Stomach smooth muscle (tissue), 2 donors: ENCODE measurements around the gene PTPRN.
A peak's percentile ranks its signal among the peaks of the same experiment; 100 is the strongest.

Experiments used
- H3K27ac ChIP-seq: one replicate; pipeline ENCODE4 v1.7.0; 2013; ENCODE audit warnings: mild to moderate bottlenecking, low read length, inconsistent platforms
- H3K27me3 ChIP-seq, 2 donors: one replicate each; pipeline ENCODE4 v1.7.0; 2013; ENCODE audit warnings: low read length in 2 of 2; ENCODE audit not compliant: insufficient read depth in 2 of 2, control insufficient read depth in 1 of 2
- H3K36me3 ChIP-seq, 2 donors: one replicate each; pipeline ENCODE4 v1.7.0; 2013; ENCODE audit warnings: low read length in 2 of 2; ENCODE audit not compliant: control insufficient read depth in 2 of 2, insufficient read depth in 2 of 2
- H3K4me1 ChIP-seq: one replicate; pipeline ENCODE4 v1.7.0; 2013; ENCODE audit warnings: low read length; ENCODE audit not compliant: control insufficient read depth, insufficient read depth
- H3K4me3 ChIP-seq, 2 donors: one replicate each; pipeline ENCODE4 v1.7.0; 2013; ENCODE audit warnings: low read length in 2 of 2
- H3K9ac ChIP-seq, 2 donors: one replicate each; pipeline ENCODE4 v1.7.0; 2013; ENCODE audit warnings: low read length in 2 of 2, mild to moderate bottlenecking in 1 of 2
- H3K9me3 ChIP-seq, 2 donors: one replicate each; pipeline ENCODE4 v1.7.0; 2013; ENCODE audit warnings: low read length in 2 of 2; ENCODE audit not compliant: control insufficient read depth in 2 of 2
- donor health status: healthy.
- donor health status: Pancreatic carcinoma.

Gene PTPRN

DNA sequence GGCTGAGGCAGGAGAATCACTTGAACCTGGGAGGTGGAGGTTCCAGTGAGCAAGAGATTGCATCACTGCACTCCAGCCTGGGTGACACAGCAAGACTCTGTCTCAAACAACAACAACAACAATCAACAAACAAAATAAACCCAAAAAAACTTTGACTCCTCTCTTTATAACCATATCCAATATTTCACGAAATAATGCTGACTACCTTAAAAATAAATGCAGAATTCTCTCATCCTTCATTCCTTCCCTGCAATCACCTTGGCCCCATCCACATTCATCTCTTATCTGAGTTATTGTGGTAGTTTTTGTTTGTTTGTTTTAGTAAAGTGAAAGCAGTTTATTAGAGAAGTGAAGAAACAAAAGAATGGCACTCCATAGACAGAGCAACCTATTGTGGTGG is 3.2 kb downstream of the PTPRN start:
- H3K27ac ChIP-seq, result no peak overlapping the region
- no peaks in the 10 kb centered on the region for H3K4me1 ChIP-seq
- peaks cover 29 to 39% of the 10 kb centered on the region in 2 donors for H3K27me3 ChIP-seq
- H3K4me3 ChIP-seq, result no peak overlapping the region
- no peak overlapping the region for H3K9ac ChIP-seq
- H3K9me3 ChIP-seq, result no peaks in the 10 kb centered on the region
- no peaks in the 10 kb centered on the region for H3K36me3 ChIP-seq

DNA sequence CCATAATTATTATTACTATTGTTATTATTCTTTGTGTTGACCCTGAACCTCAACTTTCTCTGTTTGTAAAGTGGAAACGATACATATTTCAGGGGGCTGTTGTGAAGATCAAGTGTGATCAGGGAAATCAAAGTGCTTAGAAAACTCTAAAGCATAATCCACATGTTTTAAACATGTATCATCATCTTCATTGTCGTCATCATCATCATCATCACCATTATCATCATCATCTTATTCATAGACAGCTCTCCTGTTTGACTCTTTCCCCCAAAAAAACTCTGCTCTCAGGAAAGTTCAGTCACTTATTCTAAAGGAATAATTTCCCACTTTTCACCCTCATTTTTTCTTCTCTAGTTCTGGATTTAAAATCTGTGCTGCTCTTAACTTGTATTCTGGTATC is 5.0 kb downstream of the PTPRN start:
- H3K9me3 ChIP-seq, result no peaks in the 10 kb centered on the region
- H3K4me3 ChIP-seq, result no peak overlapping the region
- no peak overlapping the region for H3K9ac ChIP-seq
- H3K36me3 ChIP-seq, result no peaks in the 10 kb centered on the region
- peaks cover 17 to 35% of the 10 kb centered on the region in 2 donors for H3K27me3 ChIP-seq
- H3K4me1 ChIP-seq, result no peaks in the 10 kb centered on the region
- no peak overlapping the region for H3K27ac ChIP-seq

DNA sequence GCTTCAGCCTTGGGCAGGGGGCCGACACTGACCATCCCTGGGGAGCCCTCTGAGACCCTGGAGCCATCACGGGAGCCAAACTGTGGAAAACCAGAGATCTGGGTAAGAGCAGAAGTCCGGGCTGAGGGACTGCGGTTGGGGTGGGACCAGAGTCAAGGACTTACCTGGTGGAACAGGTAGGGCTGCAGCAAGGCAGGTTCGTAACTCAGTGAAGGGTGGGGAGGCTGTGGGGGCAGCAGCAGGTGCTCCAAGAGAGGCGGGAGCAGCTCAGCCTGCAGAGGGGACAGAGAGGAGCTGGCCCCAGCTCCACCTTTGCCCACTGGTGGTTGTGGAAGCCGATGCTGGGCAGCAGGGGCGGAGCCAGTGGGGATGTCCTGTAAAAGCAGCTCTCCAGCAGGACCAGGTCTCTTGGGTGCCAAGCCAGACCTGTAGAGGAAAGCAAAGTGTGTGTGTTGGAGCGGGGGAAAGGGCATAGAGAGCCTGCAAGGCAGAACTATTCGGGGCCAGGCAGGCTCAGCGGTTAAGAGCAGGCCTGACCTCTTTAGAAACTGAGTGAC is 6.7 kb downstream of the PTPRN start:
- Histone ChIP-seq H3K4me1 (peaks cover 6% of the 10 kb centered on the region), H3K9ac (no peak overlapping the region), H3K27ac (no peak overlapping the region), H3K9me3 (no peaks in the 10 kb centered on the region), H3K4me3 (no peak overlapping the region), H3K27me3 (peaks cover 7 to 27% of the 10 kb centered on the region in 2 donors), H3K36me3 (no peaks in the 10 kb centered on the region)

DNA sequence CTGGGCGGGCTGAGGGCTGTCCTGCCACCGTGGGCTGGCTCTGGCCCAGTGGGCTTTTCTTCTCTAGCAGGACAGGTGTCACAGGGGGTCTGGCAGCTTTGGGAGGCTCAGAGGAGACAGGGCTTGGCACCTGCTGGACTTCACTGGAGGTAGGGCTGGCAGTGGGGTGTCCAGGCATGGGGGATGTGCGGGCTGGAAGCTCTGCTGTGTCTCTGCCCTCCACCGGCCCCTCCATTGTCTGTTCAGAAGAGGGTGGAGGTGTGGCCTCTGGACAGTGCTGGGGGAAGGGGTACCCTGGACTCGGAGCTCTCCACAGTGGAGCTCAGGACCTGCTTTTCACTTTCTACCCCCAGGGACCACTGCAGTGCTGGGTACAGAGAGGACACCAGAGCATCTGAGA is 9.2 kb downstream of the PTPRN start:
- Histone ChIP-seq H3K9ac (no peak overlapping the region), H3K27me3 (peaks cover 7 to 17% of the 10 kb centered on the region in 2 donors)

DNA sequence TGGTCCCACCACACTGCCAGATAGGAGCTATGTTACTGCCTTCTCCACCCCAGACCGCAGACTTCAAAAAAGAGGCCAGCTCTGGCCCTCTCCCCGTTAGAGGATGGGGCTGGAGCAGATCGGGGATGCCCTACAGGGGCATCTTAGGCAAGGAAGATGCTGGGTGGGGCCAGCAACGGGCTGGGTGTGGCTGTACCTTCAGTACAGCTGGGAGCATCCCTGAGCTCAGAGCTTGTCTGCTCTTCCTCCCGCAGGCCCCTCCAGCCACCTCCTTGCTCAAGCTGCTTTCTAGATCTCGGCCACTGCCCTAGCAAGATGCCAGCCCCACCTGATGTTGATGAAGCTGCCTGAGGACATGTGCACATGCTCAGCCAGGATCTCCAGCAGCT is 9.8 kb downstream of the PTPRN start:
- Histone ChIP-seq H3K27me3 (peaks cover 7 to 17% of the 10 kb centered on the region in 2 donors), H3K9ac (no peak overlapping the region), H3K36me3 (no peaks in the 10 kb centered on the region), H3K27ac (no peak overlapping the region), H3K4me3 (no peak overlapping the region), H3K9me3 (no peaks in the 10 kb centered on the region), H3K4me1 (peaks cover 14% of the 10 kb centered on the region)

More for the DNA sequence above, 9.2 kb downstream of the PTPRN start:
- H3K4me3 ChIP-seq, result no peak overlapping the region
- no peaks in the 10 kb centered on the region for H3K36me3 ChIP-seq
- peaks cover 8% of the 10 kb centered on the region for H3K4me1 ChIP-seq
- H3K9me3 ChIP-seq, result no peaks in the 10 kb centered on the region
- no peak overlapping the region for H3K27ac ChIP-seq

DNA sequence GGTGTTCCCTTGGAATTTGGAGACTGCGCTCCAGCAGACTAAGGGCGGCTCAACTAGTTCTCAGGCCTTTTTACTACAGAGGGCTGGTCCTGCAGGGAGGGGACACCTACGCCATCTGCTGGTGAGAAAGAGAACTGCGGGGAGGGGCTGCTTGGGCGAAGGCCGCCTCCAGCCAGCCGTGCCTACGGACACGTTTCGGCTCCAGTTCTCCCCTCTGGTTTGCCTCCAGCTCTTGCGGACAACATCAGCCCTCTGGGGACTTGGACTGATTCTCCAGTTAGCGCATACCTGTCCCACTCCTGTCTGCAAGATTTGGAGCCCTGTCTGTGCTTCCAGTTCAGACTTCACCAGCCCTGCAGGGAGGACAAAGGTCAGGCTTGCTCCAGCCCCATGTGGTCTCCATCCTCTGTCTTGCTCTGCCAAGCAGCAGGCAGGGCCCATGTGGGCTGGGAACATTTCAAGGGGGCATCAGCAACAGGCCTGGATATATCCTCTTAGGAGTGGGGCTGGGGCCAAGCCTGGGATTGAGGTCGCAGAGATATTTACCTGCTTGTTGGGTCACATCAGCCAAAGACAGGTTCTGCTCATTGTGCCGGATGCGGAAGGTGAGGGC is 10.3 kb downstream of the PTPRN start:
- Histone ChIP-seq H3K4me1 (peaks cover 19% of the 10 kb centered on the region), H3K27ac (no peak overlapping the region), H3K9me3 (no peaks in the 10 kb centered on the region), H3K36me3 (no peaks in the 10 kb centered on the region), H3K4me3 (no peak overlapping the region), H3K27me3 (peaks cover 7 to 16% of the 10 kb centered on the region in 2 donors), H3K9ac (peak overlapping the region in 1 of 2 donors; percentile 21)

DNA sequence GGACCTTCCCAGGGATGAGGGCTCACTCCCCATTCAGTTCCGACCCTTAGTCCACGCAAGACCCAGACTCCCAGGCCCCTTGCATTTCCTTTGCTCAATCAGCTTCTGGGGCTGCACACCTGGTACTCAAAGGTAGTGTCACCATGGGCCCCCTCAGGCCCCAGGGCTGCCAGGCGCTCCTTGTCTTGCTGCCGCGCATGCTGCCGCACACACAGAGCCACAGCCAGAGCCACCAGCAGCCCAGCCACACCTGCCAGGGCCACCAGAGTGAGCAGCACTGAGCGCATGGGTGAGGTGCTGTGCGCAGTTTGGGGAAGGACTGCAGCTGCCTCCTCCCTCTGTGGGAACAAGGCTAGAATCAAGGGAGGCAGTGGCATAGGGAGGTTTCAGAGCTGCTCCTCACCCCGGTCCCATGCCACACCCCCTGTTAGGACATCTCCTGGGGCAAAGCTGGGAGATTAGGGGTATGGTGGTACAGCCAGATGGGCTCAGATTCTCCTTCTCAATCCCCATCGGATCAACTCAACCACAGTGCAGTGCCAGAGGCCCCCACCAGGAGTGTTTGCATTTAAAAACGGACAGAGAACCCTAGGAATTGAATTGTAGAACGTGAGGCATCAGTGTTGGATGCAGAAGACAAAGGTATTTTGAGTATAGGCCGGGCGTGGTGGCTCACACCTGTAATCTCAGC is 11.3 kb downstream of the PTPRN start:
- no peaks in the 10 kb centered on the region for H3K36me3 ChIP-seq
- no peaks in the 10 kb centered on the region for H3K9me3 ChIP-seq
- peaks cover 20% of the 10 kb centered on the region for H3K4me1 ChIP-seq
- H3K27me3 ChIP-seq, result peaks cover 5 to 12% of the 10 kb centered on the region in 2 donors
- H3K9ac ChIP-seq, result no peak overlapping the region
- H3K27ac ChIP-seq, result no peak overlapping the region
- H3K4me3 ChIP-seq, result no peak overlapping the region

DNA sequence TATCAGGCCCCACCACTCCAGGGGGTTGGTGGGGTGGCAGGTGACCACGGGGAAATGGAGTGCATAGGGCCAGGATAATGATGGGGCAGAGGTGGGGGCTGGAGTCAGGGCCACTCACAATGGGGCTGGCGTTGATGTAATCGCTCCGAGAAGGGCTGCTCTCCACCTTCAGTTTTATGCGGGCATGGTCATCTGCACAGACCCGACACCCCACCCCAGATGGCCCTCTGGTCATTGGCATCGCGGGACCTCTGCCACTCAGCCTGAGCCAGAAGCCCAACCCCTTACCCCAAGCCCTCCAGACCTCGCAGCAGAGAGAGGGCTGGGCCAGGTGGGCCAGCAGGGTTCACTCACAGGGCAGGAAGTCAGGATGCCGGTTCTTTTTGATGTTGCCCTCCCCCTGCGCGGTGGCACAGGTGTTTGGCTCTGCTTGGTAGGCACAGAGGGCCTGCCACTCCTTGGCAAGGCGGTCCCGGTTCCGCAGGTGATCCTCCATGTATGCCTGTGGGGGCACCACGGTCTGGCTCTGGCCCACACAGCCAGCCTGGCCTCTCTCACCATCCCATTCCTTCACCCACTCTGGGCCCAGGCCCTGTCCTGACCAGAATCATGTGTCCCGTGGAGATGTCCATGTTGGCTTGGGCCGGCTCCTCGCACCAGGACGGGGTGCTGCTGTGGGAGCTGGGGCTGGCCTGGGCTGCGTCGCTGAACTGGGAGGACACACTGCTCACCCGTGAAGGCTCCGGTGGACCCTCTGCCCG is 12.4 kb downstream of the PTPRN start:
- Histone ChIP-seq H3K4me3 (no peak overlapping the region), H3K9ac (no peak overlapping the region), H3K27me3 (peaks cover 5 to 9% of the 10 kb centered on the region in 2 donors), H3K4me1 (peaks cover 20% of the 10 kb centered on the region), H3K27ac (no peak overlapping the region), H3K36me3 (no peaks in the 10 kb centered on the region), H3K9me3 (no peaks in the 10 kb centered on the region)

DNA sequence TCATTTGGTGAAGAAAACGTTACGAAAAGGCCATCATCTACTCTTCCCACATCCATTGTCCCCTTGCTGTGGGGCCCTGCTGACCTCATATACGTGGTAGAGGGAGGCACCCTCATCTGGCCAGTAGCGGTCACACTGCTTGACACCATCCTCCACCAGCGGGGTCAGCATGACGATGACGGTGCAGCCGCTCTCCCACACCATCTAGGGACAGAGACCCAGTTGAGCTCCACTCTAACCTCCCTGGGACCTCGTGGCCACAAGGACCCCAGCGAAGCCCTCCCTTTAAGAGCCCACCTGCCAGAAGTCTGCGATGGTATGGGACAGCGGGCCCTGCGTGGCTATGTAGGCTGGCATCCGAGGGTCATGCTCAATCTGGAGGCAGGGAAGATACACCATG is 13.1 kb downstream of the PTPRN start:
- H3K9me3 ChIP-seq, result no peaks in the 10 kb centered on the region
- H3K9ac ChIP-seq, result no peak overlapping the region
- H3K27ac ChIP-seq, result no peak overlapping the region
- no peak overlapping the region for H3K4me3 ChIP-seq
- H3K36me3 ChIP-seq, result no peaks in the 10 kb centered on the region
- H3K4me1 ChIP-seq, result peaks cover 20% of the 10 kb centered on the region
- peaks cover 0 to 7% of the 10 kb centered on the region in 2 donors for H3K27me3 ChIP-seq

DNA sequence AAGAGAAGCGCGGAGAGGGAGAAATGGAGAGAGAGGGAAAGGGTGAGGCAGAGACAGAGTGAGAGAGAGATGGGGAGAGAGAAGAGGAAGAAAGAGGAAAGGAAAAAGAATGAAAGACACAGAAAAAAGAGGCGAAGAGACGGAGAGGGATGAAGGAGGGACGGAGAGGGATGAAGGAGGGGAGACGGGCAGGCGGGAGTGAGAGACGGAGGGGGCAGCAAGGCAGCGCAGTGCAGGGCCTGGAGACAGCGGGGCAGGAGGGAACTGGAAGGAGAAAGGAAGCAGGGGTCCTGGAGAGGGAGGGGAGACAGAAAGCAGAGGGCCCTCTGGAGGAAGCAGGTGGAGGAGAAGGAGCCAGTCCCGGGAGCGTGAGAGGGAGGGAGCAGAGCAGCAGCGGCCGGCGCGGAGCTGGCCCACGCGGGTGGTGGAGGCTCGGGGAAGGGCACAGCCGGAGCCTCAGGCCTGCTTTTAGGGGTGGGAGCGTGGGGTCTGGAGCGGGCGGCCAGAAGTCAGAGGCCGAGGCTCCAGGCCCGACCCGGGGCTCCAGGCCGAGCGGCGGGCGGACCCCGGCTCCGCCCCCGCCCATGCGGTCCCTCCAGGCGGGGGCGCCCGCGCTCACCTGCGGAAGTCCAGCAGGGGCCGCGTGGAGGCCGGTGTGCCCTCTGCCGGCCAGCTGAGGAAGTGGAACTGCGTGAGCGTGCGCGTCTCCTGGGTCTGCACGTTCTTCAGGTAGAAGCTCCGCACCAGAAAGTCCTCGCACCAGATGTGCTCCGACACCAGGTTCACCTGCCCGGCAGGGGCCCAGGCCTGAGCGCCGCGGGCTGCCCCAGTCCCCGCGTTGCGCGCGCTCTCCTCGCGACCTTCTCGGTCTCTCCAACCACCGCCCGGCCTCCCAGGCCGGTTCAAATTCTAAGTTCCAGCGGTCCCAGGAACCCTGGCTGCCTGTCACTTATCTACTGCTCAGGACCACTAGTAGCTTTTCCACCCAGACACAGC is 14.5 kb downstream of the PTPRN start:
- Histone ChIP-seq H3K4me3 (peak overlapping the region; percentile 67 to 77), H3K36me3 (no peaks in the 10 kb centered on the region), H3K9me3 (no peaks in the 10 kb centered on the region), H3K9ac (peak overlapping the region; percentile 79 to 89), H3K27me3 (peaks cover 0 to 1% of the 10 kb centered on the region in 2 donors), H3K27ac (peak overlapping the region; percentile 78), H3K4me1 (peaks cover 26% of the 10 kb centered on the region)
